Panc1 (cell line): ENCODE results near the gene FBN1. TPM values are rescaled to one million over a fixed set of nuclear protein-coding genes. Genes with fewer than 3 reads are reported as not detected.

Experiments
- ATAC-seq: fragments of 200-7000 bp; cut with Tn5 transposase; 2 replicates; pipeline ENCODE4 v1.9.1; 2020; ENCODE audit warnings: mild to moderate bottlenecking, moderate library complexity
- BruUV-seq: library from RNA; stranded (reverse); fragments of 400-500 nt; replicated peaks from 2 replicates; lab custom pipeline; 2021; lab: Mats Ljungman, UMichigan
- CTCF ChIA-PET: fragments of 300-600 bp; sonication (Branson Sonifier 250); formaldehyde crosslinking; loops from one replicate; lab custom pipeline; 2022; ENCODE audit warnings: antibody characterized with exemption; lab: Charles Lee
- POLR2A ChIA-PET: fragments of 300-600 bp; sonication (Branson Sonifier 250); formaldehyde crosslinking; loops from one replicate; lab custom pipeline; 2022; ENCODE audit warnings: antibody characterized with exemption; lab: Charles Lee
- DNase-seq: peaks from one replicate; pipeline ENCODE4 v3.0.0-alpha.2; 2010; ENCODE audit warnings: low read depth, low spot score
- H3K27ac ChIP-seq: 2 replicates; pipeline ENCODE4 v1.5.1; 2011; ENCODE audit warnings: mild to moderate bottlenecking, low read length, inconsistent platforms
- H3K27me3 ChIP-seq: fragments of 200-500 bp; sonication (Bioruptor generic); 2 replicates; pipeline ENCODE4 v1.6.0; 2014; ENCODE audit warnings: low read length, inconsistent platforms; ENCODE audit not compliant: control insufficient read depth, insufficient read depth
- H3K36me3 ChIP-seq: fragments of 200-500 bp; sonication (Bioruptor generic); 2 replicates; pipeline ENCODE4 v1.5.1; 2014; ENCODE audit warnings: inconsistent platforms, mild to moderate bottlenecking, low read length, moderate library complexity; ENCODE audit not compliant: control insufficient read depth, insufficient read depth
- H3K4me1 ChIP-seq: 2 replicates; pipeline ENCODE4 v1.5.1; 2011; ENCODE audit warnings: inconsistent platforms, mild to moderate bottlenecking, low read length, moderate library complexity; ENCODE audit not compliant: control insufficient read depth, insufficient read depth
- H3K4me3 ChIP-seq, 2 experiments: 2 replicates each; pipeline ENCODE4 v1.5.1; 2011 to 2012; ENCODE audit warnings: low read depth in 2 of 2, low read length in 2 of 2, mild to moderate bottlenecking in 2 of 2, inconsistent platforms in 1 of 2, moderate library complexity in 1 of 2
- H3K9me3 ChIP-seq: fragments of 200-500 bp; sonication (Bioruptor generic); 2 replicates; pipeline ENCODE4 v1.5.1; 2014; ENCODE audit warnings: low read depth, mild to moderate bottlenecking, inconsistent platforms, low read length, moderate library complexity; ENCODE audit not compliant: control insufficient read depth, insufficient read depth
- POLR2AphosphoS5 ChIP-seq: IDR thresholded peaks from 2 replicates; pipeline ENCODE4 v1.6.1; 2012; ENCODE audit warnings: mild to moderate bottlenecking, low read depth, low read length, moderate library complexity
- SIN3A ChIP-seq: IDR thresholded peaks from 2 replicates; pipeline ENCODE4 v1.6.1; 2012; ENCODE audit warnings: low read depth, mild to moderate bottlenecking, low read length, moderate library complexity, borderline replicate concordance; ENCODE audit not compliant: insufficient read depth
- TCF7L2 ChIP-seq: IDR thresholded peaks from 2 replicates; pipeline ENCODE4 v1.6.1; 2011; ENCODE audit warnings: mild to moderate bottlenecking, low read depth, low read length, inconsistent platforms
- in situ Hi-C: cut with HindIII; loops from 2 replicates; pipeline ENCODE4 v1.10.0; 2016; ENCODE audit warnings: low sequenced_read_pairs, low pct_unique_long_range_greater_than_20kb
- intact Hi-C: fragments of 100-400 bp; cut with micrococcal nuclease; formaldehyde crosslinking; loops from one replicate; pipeline ENCODE4 v1.10.0; 2022; ENCODE audit not compliant: unreplicated experiment
- total RNA-seq: library from RNA; stranded (reverse); gene quantifications from one replicate; pipeline ENCODE4 v1.2.1, GENCODE V29; 2021; ENCODE audit not compliant: unreplicated experiment
- TF ChIP-seq, protein P1 (sequence below), 2 experiments: IDR thresholded peaks; 2 replicates each; pipeline ENCODE4 v1.6.1; 2011 to 2012; ENCODE audit warnings: low read depth in 2 of 2, control low read depth in 1 of 2, low read length in 1 of 2, mild to moderate bottlenecking in 1 of 2, moderate library complexity in 1 of 2; ENCODE audit not compliant: insufficient read depth in 1 of 2
- TF ChIP-seq, protein P2 (sequence below): fragments of 450-650 bp; IDR thresholded peaks from 2 replicates; pipeline ENCODE4 v1.5.1; 2017; ENCODE audit warnings: mild to moderate bottlenecking

The FBN1 gene
- total RNA-seq, 1 experiment from 2014 or later, result 0.46 TPM

DNA sequence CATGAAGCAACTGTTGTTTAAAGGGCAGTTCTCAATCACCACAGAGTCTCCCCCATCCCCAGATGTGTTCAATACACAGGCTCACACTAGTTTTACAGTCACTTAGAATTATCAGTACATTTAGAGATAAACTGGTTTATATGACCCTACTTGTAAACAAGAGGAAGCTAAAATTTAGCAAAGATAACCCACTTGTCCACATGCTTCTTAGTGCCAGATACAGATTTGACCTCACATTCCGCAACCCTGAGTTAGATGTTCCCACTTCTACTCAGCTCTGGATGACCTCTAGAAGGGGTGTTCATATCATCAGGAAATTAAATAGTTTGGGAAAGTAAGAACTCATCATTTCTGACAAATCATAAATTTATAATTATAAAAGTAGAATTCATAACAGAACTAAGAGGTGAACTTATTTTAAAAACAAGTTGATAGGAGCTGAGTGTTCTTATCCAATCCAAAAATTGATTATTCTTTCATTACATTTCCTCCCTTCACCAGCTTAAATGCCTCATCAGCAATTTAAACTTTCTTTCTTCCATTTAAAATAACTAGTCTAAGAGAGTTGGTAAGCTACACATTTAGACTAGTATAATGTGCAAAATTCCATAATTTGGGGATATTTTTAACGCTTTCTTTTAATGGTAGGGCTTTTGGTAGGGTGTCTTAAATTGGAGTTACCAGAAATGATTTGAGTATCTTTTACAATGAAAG lies 131.2 kb downstream of the FBN1 start:
- no peak for ATAC-seq
- Histone ChIP-seq H3K9me3 (no peaks in the 10 kb centered on the region), H3K36me3 (no peaks in the 10 kb centered on the region), H3K27ac (no peak overlapping the region), H3K4me3 (no peak overlapping the region), H3K27me3 (peaks cover under 1% of the 10 kb centered on the region), H3K4me1 (no peaks in the 10 kb centered on the region)
- no peak for TF ChIP-seq POLR2AphosphoS5
- TF ChIP-seq, protein P1, sequence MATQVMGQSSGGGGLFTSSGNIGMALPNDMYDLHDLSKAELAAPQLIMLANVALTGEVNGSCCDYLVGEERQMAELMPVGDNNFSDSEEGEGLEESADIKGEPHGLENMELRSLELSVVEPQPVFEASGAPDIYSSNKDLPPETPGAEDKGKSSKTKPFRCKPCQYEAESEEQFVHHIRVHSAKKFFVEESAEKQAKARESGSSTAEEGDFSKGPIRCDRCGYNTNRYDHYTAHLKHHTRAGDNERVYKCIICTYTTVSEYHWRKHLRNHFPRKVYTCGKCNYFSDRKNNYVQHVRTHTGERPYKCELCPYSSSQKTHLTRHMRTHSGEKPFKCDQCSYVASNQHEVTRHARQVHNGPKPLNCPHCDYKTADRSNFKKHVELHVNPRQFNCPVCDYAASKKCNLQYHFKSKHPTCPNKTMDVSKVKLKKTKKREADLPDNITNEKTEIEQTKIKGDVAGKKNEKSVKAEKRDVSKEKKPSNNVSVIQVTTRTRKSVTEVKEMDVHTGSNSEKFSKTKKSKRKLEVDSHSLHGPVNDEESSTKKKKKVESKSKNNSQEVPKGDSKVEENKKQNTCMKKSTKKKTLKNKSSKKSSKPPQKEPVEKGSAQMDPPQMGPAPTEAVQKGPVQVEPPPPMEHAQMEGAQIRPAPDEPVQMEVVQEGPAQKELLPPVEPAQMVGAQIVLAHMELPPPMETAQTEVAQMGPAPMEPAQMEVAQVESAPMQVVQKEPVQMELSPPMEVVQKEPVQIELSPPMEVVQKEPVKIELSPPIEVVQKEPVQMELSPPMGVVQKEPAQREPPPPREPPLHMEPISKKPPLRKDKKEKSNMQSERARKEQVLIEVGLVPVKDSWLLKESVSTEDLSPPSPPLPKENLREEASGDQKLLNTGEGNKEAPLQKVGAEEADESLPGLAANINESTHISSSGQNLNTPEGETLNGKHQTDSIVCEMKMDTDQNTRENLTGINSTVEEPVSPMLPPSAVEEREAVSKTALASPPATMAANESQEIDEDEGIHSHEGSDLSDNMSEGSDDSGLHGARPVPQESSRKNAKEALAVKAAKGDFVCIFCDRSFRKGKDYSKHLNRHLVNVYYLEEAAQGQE (IDR thresholded peaks at IDR 0.05; ENCODE audit: insufficient read depth in 1 of 2, low read depth in 2 of 2, low read length in 1 of 2), result no peak
- no peak for TF ChIP-seq TCF7L2
- TF ChIP-seq SIN3A, result no peak
- TF ChIP-seq, protein P2, sequence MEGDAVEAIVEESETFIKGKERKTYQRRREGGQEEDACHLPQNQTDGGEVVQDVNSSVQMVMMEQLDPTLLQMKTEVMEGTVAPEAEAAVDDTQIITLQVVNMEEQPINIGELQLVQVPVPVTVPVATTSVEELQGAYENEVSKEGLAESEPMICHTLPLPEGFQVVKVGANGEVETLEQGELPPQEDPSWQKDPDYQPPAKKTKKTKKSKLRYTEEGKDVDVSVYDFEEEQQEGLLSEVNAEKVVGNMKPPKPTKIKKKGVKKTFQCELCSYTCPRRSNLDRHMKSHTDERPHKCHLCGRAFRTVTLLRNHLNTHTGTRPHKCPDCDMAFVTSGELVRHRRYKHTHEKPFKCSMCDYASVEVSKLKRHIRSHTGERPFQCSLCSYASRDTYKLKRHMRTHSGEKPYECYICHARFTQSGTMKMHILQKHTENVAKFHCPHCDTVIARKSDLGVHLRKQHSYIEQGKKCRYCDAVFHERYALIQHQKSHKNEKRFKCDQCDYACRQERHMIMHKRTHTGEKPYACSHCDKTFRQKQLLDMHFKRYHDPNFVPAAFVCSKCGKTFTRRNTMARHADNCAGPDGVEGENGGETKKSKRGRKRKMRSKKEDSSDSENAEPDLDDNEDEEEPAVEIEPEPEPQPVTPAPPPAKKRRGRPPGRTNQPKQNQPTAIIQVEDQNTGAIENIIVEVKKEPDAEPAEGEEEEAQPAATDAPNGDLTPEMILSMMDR, result no peak
- POLR2A ChIA-PET, result interaction anchor here (0.6 kb wide), 1 partner anchor 26 kb away, joined by 3 read pairs; no protein-coding TSS in a partner anchor
- intact Hi-C loops, result no loop called here
- no peak for DNase-seq
- no TSS peak for BruUV-seq
- in situ Hi-C loops, result no loop called here
- CTCF ChIA-PET, result no interaction called here

DNA sequence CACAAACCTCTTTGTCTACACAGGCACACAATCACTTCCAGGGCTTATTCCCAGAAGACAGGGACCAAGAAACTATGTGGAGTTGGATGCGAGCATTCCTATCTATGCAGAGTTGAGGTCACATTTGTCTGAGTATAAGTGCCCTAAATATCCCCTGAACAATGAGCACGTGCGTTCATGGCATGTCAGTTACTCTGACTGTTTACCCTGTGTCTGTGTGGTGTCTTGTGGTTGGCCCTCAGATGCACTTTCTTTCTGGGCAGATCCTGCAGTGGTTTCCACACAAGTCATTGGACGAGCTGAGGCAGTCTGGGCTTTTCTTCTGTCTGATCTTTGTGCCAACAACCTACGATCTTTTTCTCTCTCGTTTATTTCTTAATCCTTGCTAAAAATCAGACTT lies 134.5 kb downstream of the FBN1 start:
- H3K4me1 ChIP-seq, result no peaks in the 10 kb centered on the region
- no peaks in the 10 kb centered on the region for H3K36me3 ChIP-seq
- ATAC-seq (no peak), DNase-seq (no peak)
- TF ChIP-seq, protein P1 (IDR thresholded peaks at IDR 0.05; ENCODE audit: insufficient read depth in 1 of 2, low read depth in 2 of 2, low read length in 1 of 2), result no peak
- TF ChIP-seq POLR2AphosphoS5, result no peak
- TF ChIP-seq, protein P2, result no peak
- TF ChIP-seq TCF7L2, result no peak
- TF ChIP-seq SIN3A, result no peak
- intact Hi-C loops, result no loop called here
- no peaks in the 10 kb centered on the region for H3K9me3 ChIP-seq
- in situ Hi-C loops, result no loop called here
- ChIA-PET CTCF (no interaction called here), POLR2A (no interaction called here)
- no peak overlapping the region for H3K27ac ChIP-seq
- no peaks in the 10 kb centered on the region for H3K27me3 ChIP-seq
- BruUV-seq, result no TSS peak
- H3K4me3 ChIP-seq, result no peak overlapping the region
